K562 (cell line): ENCODE data around the gene TMCC2. TPM values are rescaled to one million over a fixed set of nuclear protein-coding genes. Genes with fewer than 3 reads are reported as not detected.

Source experiments
- ARID3A ChIP-seq: IDR thresholded peaks from 2 replicates; pipeline ENCODE4 v1.6.1; 2012; ENCODE audit warnings: low read depth, low read length, improper control_type of control experiment, borderline replicate concordance
- CBX2 ChIP-seq: fragments of 200-600 bp; sonication (generic); IDR thresholded peaks from one replicate; pipeline ENCODE4 v1.6.1; 2012; ENCODE audit warnings: mild to moderate bottlenecking, low read length, inconsistent platforms; ENCODE audit not compliant: insufficient read depth, poor library complexity, severe bottlenecking
- CEBPZ ChIP-seq: fragments of 150-350 bp; IDR thresholded peaks from 2 replicates; pipeline ENCODE4 v1.6.1; 2014; ENCODE audit warnings: low read depth, mild to moderate bottlenecking, low read length, borderline replicate concordance
- HMGXB4 ChIP-seq: sonication (generic); formaldehyde crosslinking; IDR thresholded peaks from 2 replicates; pipeline ENCODE4 v1.8.1; 2023; ENCODE audit warnings: mild to moderate bottlenecking, missing genetic modification reagents
- IRF9 ChIP-seq: fragments of 450-650 bp; IDR thresholded peaks from 2 replicates; pipeline ENCODE4 v1.6.1; 2016; ENCODE audit warnings: missing biosample characterization, missing genetic modification characterization
- ZHX1 ChIP-seq: fragments of 150-350 bp; conservative IDR thresholded peaks from 2 replicates; pipeline ENCODE4 v1.6.1; 2014; ENCODE audit warnings: low read length
- ZMIZ1 ChIP-seq, 2 experiments: fragments of 150-350 bp in 1 of 2; IDR thresholded peaks; 2 replicates each; pipeline ENCODE4 v1.6.1; 2012 to 2016; ENCODE audit warnings: low read depth in 2 of 2, low read length in 2 of 2, mild to moderate bottlenecking in 1 of 2, moderate library complexity in 1 of 2
- ZNF121 ChIP-seq: sonication (generic); formaldehyde crosslinking; conservative IDR thresholded peaks from 2 replicates; pipeline ENCODE4 v1.8.0; 2022; ENCODE audit warnings: missing genetic modification reagents
- ZNF212 ChIP-seq: fragments of 450-650 bp; formaldehyde crosslinking; IDR thresholded peaks from 2 replicates; pipeline ENCODE4 v1.4.0; 2020; ENCODE audit warnings: mild to moderate bottlenecking
- polyA plus RNA-seq, 8 experiments: library from polyadenylated mRNA; depleted of rRNA in 4 of 8; stranded (reverse) in 5 of 8; unstranded in 3 of 8; fragments of >200 nt; fragmentation: Nextera tagmentation in 2 of 8; fragmentation: Illumina TruSeq in 1 of 8; extraction: Ambion mirVana in 2 of 8; extraction: Trizol in 1 of 8; gene quantifications; 2 replicates each; pipeline versions ENCODE4 v1.2.1 to v1.2.3, GENCODE V29; 2011 to 2014; ENCODE audit warnings: inconsistent platforms in 1 of 8, missing spikeins in 1 of 8
- total RNA-seq, 7 experiments: library from RNA; depleted of rRNA in 6 of 7; stranded (reverse); fragments of >200 nt in 6 of 7; fragmentation: Illumina TruSeq in 2 of 7; extraction: Trizol in 2 of 7; gene quantifications; 2 replicates each; pipeline versions ENCODE4 v1.2.1 to v1.2.3, GENCODE V29; 2011 to 2021; ENCODE audit warnings: low replicate concordance in 1 of 7

TMCC2 gene
- total and polyA plus RNA-seq, 9 of the 15 experiments (the other 6 are each of a cell fraction or from before 2014, with no cell fraction given): 0.06 to 1.8 (median 0.98) TPM

- TF ChIP-seq ZHX1 (no peak), ZNF212 (no peak), ZMIZ1 (IDR thresholded peaks at IDR 0.05; ENCODE audit: low read depth in 2 of 2, low read length in 2 of 2) (peak in 1 of 2 experiments; percentile 90; a peak in 2 of 4 replicates), ARID3A (no peak), IRF9 (0 out of 2 replicates have a peak, but pooled peaks have one; percentile 8), ZNF121 (CRISPR knock-in tag) (no peak), CBX2 (no peak), CEBPZ (no peak), HMGXB4 (CRISPR knock-in tag) (no peak)
Observed at GRCh38 chr1:205255941-205256780, 28.4 kb downstream of the TMCC2 start (continued).
